Amniotic stem cell (primary cell): ENCODE results near the gene C9orf57.
"Not testable (repeated sequence)": the region's sequence is repeated elsewhere in the genome, so short reads cannot be mapped to it uniquely, and the experiment has no call there.

Source experiments
- DNase-seq: peaks from one replicate; lab custom pipeline; 2025; lab: John Stamatoyannopoulos, UW

Gene C9orf57, protein sequence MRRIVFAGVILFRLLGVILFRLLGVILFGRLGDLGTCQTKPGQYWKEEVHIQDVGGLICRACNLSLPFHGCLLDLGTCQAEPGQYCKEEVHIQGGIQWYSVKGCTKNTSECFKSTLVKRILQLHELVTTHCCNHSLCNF

GRCh38 chr9:72060513-72060912, at the start of gene C9orf57:
Gene C9orf57 (minus strand): TSS chr9:72060613. CDS start chr9:72059331, 1,282 bp downstream.
- no peak for DNase-seq

- no peak for DNase-seq
These were observed 42.1 kb upstream of the C9orf57 start for GRCh38 chr9:72102520-72102919.

DNA sequence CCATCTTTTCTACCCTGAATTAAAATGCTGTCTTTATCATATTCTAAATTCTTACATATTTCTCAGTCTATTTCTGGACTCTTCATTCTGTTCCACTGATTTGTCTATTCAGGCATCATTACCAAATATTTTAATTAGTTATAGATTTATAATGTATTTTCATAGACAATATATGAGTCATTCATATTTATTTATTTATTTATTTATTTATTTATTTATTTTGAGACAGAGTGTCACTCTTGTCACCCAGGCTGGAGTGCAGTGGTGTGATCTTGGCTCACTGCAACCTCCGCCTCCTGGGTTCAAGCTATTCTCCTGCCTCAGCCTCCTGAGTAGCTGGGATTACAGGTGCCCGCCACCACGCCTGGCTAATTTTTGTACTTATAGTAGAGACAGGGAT, 35.1 kb upstream of the C9orf57 start:
- DNase-seq, result not testable (repeated sequence)

- no peak for DNase-seq
These were observed 32.4 kb upstream of the C9orf57 start for GRCh38 chr9:72092820-72093219.

GRCh38 chr9:72089451-72090130, 29.2 kb upstream of the C9orf57 start:
- no peak for DNase-seq

DNA sequence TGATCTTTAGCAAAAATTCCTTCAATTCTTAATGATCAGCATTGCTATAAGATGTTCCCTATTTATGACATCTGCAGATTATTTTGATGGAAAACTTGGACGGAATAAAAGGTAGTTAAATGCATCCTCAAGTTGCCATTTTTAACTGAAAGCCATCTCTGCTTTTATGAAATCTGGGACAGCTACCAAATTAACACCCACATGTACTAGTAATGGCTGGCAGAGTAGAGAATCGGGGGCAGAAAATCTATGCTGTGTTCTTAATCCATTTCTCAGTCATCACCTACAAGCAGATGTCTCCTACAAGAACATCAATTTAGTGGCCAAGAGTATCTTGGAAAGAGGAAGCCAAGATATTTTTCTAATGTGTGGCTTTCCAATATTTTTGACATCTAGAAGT, 22.1 kb upstream of the C9orf57 start:
- DNase-seq, result no peak

- DNase-seq, result not testable (repeated sequence)
These were observed 14.3 kb upstream of the C9orf57 start for GRCh38 chr9:72074666-72075065.

GRCh38 chr9:72065076-72065475, 4.7 kb upstream of the C9orf57 start:
- DNase-seq, result no peak

GRCh38 chr9:72052122-72052521, 8.3 kb downstream of the C9orf57 start:
- no peak for DNase-seq

DNA sequence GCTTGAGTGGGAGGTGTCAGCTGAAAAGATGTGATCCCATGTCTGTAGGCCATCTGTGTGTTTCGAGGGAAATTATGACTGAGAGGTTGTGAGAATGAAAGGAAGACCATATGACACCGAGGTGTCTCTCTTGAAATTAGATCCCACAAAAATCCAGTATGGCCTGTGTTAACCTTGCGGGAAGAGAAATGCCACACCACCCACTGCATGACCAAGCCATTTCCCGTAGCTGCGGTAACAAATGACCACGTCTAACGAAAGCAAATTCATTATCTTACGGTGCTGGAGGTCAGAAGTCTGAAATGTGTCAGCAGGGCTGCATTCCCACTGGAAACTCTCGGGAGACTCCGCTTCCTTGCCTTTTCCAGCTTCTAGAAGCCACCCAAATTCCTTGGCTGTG, 11.6 kb downstream of the C9orf57 start:
- DNase-seq, result no peak

- DNase-seq, result no peak
These were observed 13.6 kb downstream of the C9orf57 start for GRCh38 chr9:72046630-72047456.

GRCh38 chr9:72044095-72044494, 16.3 kb downstream of the C9orf57 start:
- DNase-seq, result no peak

DNA sequence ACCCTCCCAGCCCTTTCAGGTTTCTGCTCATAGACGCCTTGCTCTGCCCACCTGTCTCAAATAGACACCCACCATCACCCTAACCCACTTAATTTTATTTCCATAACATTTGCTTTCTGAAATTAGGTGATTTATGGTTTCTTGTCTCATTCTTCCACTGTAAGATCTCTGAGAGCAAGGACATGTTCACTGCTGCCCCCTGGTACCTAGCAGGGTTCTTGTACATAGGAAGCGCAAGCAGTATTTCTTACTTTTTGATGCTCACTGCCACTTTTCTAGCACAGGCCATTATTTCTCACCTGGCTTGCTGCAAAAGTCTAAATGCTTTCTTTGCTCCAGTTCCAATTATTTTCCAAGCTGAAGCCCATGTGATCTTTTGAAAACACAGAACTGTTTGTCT, 16.8 kb downstream of the C9orf57 start:
- no peak for DNase-seq

- DNase-seq, result no peak
These were observed 17.5 kb downstream of the C9orf57 start for GRCh38 chr9:72042928-72043327.

GRCh38 chr9:72041775-72042194, 18.6 kb downstream of the C9orf57 start:
- no peak for DNase-seq

GRCh38 chr9:72041369-72041768, 19.0 kb downstream of the C9orf57 start:
- no peak for DNase-seq

GRCh38 chr9:72039532-72039931, 20.9 kb downstream of the C9orf57 start:
- DNase-seq, result no peak

DNA sequence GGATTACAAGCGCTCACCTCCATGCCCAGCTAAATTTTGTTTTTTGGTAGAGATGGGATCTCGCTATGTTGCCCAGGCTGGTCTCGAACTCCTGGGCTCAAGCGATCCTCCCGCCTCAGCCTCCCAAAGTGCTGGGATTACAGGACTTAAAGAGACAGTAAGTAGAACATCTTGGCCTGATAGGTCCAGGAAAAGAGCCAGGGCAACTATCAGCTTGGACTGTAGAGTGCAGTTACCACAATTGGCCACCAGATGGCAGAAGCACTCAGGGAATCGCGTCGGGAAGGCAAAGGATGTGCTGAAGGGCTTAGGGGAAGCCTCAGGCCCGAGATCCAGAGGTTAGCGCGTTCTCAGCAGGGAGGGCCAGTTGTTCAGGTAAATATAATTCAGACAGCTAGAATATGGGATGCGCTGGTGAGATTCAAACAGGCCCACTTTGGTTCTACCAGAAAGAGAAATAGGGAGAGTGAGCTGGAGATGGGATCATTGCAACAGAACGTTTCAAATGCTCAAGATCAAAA, 21.5 kb downstream of the C9orf57 start:
- DNase-seq, result no peak

DNA sequence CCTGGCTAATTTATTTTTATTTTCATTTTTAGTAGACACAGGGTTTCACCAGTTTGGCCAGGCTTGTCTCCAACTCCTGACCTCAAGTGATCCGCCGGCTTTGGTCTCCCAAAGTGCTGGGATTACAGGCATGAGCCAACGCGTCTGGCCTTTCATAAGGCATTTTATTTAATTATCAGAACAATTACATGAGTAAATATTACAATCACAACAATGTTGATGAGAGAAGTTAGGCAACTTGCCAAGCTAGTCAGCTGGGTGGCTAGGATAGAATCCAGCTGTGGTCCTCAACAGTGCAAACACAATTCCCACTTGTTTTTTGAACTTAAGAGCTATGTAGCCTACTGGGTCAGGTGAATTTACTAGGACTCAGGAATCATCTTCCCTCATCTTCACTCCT, 22.0 kb downstream of the C9orf57 start:
- DNase-seq, result no peak

DNA sequence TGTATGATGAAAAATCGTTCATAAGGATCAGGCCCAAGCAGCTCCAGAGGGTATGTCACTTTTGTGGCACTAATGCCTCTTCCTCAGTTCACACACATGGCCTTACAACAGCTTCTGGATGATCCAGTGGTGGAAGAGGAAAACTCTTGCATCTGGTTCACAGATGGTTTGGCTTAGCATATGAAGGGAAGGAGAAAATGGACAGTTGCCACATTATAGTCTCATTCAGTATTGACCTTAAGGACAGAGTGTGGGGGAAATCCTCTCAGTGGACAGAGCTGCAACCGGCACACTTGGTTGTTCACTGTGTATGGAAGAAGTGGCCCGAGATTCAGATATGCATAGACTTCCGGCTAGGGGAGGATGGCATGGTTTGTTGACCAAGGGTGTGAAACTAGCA, 22.8 kb downstream of the C9orf57 start:
- DNase-seq, result no peak

DNA sequence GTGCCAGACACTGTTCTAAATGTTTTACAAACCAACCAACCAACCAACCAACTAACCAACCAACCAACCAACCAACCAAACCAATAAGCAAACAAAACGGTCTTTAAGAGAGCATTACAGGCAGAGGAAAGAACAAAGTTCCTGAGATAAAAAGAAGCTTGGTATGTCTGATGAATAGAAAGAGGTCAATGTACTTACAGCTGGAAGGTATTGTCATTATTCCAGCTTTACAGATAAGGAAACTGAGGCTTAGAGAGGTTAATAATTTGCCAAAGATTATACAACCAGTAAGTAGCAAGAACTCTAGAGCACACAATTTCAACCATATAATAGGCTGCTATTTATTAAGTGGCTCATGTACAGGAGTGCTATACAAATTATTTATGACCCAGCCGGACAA, 29.6 kb downstream of the C9orf57 start:
- no peak for DNase-seq

DNA sequence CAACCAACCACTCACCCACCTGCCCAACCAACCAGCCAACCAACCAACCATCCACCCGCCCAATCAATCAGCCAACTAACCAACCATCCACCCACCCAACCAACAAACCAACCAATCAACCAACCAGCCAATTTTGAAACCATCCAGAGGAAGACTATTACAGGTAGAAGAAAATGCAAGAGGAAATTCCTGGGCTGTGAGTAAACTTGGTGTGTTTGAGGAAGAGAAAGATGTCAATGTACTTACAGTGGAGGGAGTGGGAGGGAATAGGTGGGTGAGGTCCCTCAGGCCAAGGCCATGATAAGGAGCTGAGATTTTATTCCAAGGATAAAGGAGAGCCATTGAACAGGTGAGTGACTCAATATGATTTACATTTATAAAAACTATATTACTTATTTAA, 30.4 kb downstream of the C9orf57 start:
- DNase-seq, result no peak

DNA sequence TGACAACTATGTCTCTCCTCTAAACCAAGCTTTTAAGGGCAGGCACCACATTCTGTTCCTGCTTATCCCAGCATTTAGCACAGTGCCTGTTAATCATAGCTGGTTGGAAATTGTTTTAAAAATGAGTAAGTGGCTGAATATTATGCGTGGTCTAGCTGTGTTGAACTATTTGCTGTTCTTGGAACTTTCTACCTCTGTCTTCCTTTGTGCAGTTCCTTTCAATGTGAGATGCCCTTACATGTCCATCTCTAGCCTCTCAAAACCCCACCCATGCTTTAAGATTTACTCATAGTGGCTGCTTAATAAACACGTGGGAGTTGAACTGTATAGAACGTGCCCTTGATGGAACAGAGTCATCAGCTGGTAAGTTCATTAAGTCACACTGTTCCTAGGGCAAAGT, 34.5 kb downstream of the C9orf57 start:
- no peak for DNase-seq
